Measurements from ENCODE around the gene COG7. TPM values are rescaled to one million over a fixed set of nuclear protein-coding genes. Genes with fewer than 3 reads are reported as not detected.

COG7 gene
- total and polyA plus RNA-seq, 2 of the 13 experiments (the other 11 are each of a cell fraction or from before 2014, with no cell fraction given) = 12.6 to 54.5 TPM

DNA sequence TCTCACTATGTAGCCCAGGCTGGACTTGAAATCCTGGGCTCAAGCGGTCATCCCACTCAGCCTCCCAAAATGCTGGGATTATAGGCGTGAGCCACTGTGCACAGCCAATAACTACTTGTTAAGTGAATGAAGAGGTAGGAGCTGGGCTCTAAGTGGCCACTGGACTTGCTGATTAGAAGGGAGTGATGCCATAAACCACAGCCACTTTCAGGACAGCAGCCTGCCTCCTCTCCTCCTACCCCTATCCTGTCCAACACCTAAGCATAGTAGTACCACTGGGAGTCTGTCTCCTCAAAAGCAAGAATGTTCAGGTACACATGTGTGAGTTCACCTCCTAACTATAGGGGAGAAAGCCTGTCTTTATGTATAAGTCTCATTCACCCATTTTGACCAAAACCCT lies 12.2 kb upstream of the COG7 start:
- H3K27me3 ChIP-seq (ENCODE audit: control insufficient read depth in 1 of 2, insufficient read depth in 2 of 2, low read length in 2 of 2) = no peaks in the 10 kb centered on the region
- no peaks in the 10 kb centered on the region for H3K9me3 ChIP-seq (ENCODE audit: low read length)
- H2AFZ ChIP-seq (ENCODE audit: low read length) = no peak overlapping the region
- DNase-seq (ENCODE audit: low spot score) (no peak), ATAC-seq (peak; percentile 4; the same call in 1 of the 3 replicates), FAIRE-seq (no peak)
- no peaks in the 10 kb centered on the region for H3K79me2 ChIP-seq (ENCODE audit: insufficient read depth, low read length)
- intact Hi-C loops (cut with micrococcal nuclease; ENCODE audit: unreplicated experiment) (no loop called here), in situ Hi-C loops (cut with HindIII; ENCODE audit: extremely low pct_ligation_motif_present, low pct_unique_long_range_greater_than_20kb) (no loop called here)
- ChIA-PET POLR2A (interaction anchor here (1.2 kb wide), 1 partner anchor 13 kb away, joined by 5 read pairs; the partner anchor contains the start of gene COG7), CTCF (ENCODE audit: low intra/inter-chr PET ratio, low total read pairs) (no interaction called here)
- H3K4me1 ChIP-seq (ENCODE audit: insufficient read depth, low read length) = no peaks in the 10 kb centered on the region
- H3K9ac ChIP-seq (ENCODE audit: insufficient read depth, low read depth, low read length) = no peak overlapping the region
- no peak overlapping the region for H3K4me2 ChIP-seq (ENCODE audit: low read depth, low read length)
- H3K27ac ChIP-seq (ENCODE audit: extremely low read length, insufficient read depth, low read length) = no peak overlapping the region
- peaks cover 32 to 62% of the 10 kb centered on the region in 2 experiments for H3K36me3 ChIP-seq (replicated peaks in 1 of 2; ENCODE audit: control insufficient read depth in 1 of 2, insufficient read depth in 2 of 2, low read length in 2 of 2)
- BruUV-seq (replicated peaks) = no TSS peak
- WGBS (ENCODE audit: low lambda C conversion rate) = 98% methylated on average over 2 of the region's 2 CpGs
- H4K20me1 ChIP-seq (ENCODE audit: insufficient read depth, low read length) = no peaks in the 10 kb centered on the region
- no peak overlapping the region for H3K4me3 ChIP-seq (replicated peaks in 1 of 3; ENCODE audit: insufficient read depth in 1 of 3, low read depth in 2 of 3, low read length in 3 of 3)
- no peak for TF ChIP-seq TBX2 (CRISPR knock-in tag; IDR thresholded peaks at IDR 0.05; ENCODE audit: borderline replicate concordance)
- TF ChIP-seq, protein P1, sequence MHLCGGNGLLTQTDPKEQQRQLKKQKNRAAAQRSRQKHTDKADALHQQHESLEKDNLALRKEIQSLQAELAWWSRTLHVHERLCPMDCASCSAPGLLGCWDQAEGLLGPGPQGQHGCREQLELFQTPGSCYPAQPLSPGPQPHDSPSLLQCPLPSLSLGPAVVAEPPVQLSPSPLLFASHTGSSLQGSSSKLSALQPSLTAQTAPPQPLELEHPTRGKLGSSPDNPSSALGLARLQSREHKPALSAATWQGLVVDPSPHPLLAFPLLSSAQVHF (CRISPR knock-in tag; IDR thresholded peaks at IDR 0.05) = no peak
- TF ChIP-seq, protein P2, sequence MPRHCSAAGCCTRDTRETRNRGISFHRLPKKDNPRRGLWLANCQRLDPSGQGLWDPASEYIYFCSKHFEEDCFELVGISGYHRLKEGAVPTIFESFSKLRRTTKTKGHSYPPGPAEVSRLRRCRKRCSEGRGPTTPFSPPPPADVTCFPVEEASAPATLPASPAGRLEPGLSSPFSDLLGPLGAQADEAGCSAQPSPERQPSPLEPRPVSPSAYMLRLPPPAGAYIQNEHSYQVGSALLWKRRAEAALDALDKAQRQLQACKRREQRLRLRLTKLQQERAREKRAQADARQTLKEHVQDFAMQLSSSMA (CRISPR knock-in tag; IDR thresholded peaks at IDR 0.05) = no peak
- no peak for TF ChIP-seq TCF7 (IDR thresholded peaks at IDR 0.05; ENCODE audit: low read depth)
- no peak for TF ChIP-seq NAIF1 (CRISPR knock-in tag; IDR thresholded peaks at IDR 0.05; ENCODE audit: borderline replicate concordance)
- TF ChIP-seq, protein P3, sequence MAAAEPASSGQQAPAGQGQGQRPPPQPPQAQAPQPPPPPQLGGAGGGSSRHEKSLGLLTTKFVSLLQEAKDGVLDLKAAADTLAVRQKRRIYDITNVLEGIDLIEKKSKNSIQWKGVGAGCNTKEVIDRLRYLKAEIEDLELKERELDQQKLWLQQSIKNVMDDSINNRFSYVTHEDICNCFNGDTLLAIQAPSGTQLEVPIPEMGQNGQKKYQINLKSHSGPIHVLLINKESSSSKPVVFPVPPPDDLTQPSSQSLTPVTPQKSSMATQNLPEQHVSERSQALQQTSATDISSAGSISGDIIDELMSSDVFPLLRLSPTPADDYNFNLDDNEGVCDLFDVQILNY (CRISPR knock-in tag; conservative IDR thresholded peaks at IDR 0.05) = no peak
- TF ChIP-seq, protein P4, sequence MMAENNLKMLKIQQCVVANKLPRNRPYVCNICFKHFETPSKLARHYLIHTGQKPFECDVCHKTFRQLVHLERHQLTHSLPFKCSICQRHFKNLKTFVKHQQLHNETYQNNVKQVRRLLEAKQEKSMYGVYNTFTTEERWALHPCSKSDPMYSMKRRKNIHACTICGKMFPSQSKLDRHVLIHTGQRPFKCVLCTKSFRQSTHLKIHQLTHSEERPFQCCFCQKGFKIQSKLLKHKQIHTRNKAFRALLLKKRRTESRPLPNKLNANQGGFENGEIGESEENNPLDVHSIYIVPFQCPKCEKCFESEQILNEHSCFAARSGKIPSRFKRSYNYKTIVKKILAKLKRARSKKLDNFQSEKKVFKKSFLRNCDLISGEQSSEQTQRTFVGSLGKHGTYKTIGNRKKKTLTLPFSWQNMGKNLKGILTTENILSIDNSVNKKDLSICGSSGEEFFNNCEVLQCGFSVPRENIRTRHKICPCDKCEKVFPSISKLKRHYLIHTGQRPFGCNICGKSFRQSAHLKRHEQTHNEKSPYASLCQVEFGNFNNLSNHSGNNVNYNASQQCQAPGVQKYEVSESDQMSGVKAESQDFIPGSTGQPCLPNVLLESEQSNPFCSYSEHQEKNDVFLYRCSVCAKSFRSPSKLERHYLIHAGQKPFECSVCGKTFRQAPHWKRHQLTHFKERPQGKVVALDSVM (CRISPR knock-in tag; IDR thresholded peaks at IDR 0.05) = no peak
- TF ChIP-seq, protein P5, sequence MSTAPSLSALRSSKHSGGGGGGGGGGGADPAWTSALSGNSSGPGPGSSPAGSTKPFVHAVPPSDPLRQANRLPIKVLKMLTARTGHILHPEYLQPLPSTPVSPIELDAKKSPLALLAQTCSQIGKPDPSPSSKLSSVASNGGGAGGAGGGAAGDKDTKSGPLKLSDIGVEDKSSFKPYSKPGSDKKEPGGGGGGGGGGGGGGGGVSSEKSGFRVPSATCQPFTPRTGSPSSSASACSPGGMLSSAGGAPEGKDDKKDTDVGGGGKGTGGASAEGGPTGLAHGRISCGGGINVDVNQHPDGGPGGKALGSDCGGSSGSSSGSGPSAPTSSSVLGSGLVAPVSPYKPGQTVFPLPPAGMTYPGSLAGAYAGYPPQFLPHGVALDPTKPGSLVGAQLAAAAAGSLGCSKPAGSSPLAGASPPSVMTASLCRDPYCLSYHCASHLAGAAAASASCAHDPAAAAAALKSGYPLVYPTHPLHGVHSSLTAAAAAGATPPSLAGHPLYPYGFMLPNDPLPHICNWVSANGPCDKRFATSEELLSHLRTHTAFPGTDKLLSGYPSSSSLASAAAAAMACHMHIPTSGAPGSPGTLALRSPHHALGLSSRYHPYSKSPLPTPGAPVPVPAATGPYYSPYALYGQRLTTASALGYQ (CRISPR knock-in tag; IDR thresholded peaks at IDR 0.05) = no peak
- TF ChIP-seq BRD4 (CRISPR knock-in tag; IDR thresholded peaks at IDR 0.05) = 0 out of 2 replicates have a peak, but pooled peaks have one; percentile 13
- no peak for TF ChIP-seq HES4 (CRISPR knock-in tag; IDR thresholded peaks at IDR 0.05; ENCODE audit: borderline replicate concordance)
- no peak for TF ChIP-seq ZMYM3 (CRISPR knock-in tag; IDR thresholded peaks at IDR 0.05)
- no peak for TF ChIP-seq ADNP (CRISPR knock-in tag; IDR thresholded peaks at IDR 0.05)
- TF ChIP-seq ZNF256 (CRISPR knock-in tag; conservative IDR thresholded peaks at IDR 0.05) = no peak
- TF ChIP-seq SALL2 (CRISPR knock-in tag; IDR thresholded peaks at IDR 0.05) = no peak
- no peak for TF ChIP-seq ZNF264 (CRISPR knock-in tag; IDR thresholded peaks at IDR 0.05)
- TF ChIP-seq, protein P6, sequence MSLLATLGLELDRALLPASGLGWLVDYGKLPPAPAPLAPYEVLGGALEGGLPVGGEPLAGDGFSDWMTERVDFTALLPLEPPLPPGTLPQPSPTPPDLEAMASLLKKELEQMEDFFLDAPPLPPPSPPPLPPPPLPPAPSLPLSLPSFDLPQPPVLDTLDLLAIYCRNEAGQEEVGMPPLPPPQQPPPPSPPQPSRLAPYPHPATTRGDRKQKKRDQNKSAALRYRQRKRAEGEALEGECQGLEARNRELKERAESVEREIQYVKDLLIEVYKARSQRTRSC (CRISPR knock-in tag; IDR thresholded peaks at IDR 0.05; ENCODE audit: low read depth) = no peak
- no peak for TF ChIP-seq HOXA3 (CRISPR knock-in tag; IDR thresholded peaks at IDR 0.05)
- no peak for TF ChIP-seq ZSCAN25 (CRISPR knock-in tag; IDR thresholded peaks at IDR 0.05)
- no peak for TF ChIP-seq SNRNP70 (IDR thresholded peaks at IDR 0.05; ENCODE audit: low read depth, low read length)
- no peak for TF ChIP-seq RARG (CRISPR knock-in tag; IDR thresholded peaks at IDR 0.05; ENCODE audit: low read depth)

All from HepG2 (cell line).